NCI-H345 treated with DMSO at 0.1 percent for 48 hours (cell line): ENCODE measurements around the gene MED12L.
"Not testable (repeated sequence)": the region's sequence is repeated elsewhere in the genome, so short reads cannot be mapped to it uniquely, and the experiment has no call there.

Source experiments
- DNase-seq: peaks from one replicate; lab custom pipeline; 2025; ENCODE audit not compliant: unreplicated experiment; lab: John Stamatoyannopoulos, UW

The MED12L gene

GRCh38 chr3:151206201-151206600 lies 120.7 kb downstream of the MED12L start:
- DNase-seq, result no peak

DNA sequence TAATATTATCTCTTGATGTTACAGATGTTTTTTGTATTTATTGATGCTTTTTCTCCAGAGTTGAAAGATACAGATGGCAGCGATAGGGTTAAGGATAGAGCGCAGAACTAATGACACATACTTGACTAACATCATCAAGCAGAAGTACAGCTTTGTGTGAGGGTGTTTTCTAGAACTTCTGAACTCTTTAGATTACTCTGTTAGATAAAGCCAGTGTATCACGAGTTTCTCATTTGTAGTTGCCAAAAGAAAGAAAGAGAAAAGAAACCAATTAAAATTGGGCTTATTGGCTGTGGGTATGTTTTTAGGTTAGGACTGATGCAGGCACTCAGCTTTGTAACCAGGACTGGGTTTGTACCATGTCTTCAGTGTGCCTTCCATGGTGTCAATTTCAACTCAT lies 124.2 kb downstream of the MED12L start:
- no peak for DNase-seq

DNA sequence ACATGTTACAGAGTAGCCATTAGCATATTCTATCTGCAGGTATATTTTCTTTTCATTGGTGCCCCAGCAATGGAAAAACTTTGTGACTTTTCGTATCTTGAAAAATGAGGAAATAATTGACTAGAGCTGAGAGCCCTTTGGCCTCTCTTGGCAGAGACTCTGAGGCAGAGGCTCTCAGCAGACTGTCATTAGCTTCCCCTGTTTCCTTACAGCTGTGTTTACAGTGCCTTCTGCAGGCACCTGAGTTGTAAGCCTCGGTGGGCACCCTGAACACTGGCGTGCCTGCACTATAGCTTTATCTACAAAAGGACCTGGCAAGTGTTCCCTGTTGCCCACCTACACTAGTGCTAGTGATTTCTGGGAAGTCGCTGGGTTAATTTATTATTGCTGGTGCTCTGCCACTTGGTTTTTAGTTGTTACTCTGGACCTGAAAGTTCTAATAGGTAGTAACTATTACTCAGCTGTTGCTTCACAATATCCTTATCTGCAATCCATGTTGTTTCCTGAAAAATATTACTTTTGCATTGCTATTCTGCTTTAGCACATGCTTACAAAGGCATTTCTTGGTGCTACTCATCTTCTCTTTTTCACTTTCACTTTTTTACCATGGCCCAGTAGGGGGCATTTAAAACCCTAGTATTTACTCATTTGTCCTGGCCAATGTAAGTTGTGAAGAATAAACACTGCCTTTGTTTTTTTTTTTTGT lies 125.4 kb downstream of the MED12L start:
- no peak for DNase-seq

- no peak for DNase-seq
Measured at GRCh38 chr3:151213151-151213550, 127.7 kb downstream of the MED12L start.

DNA sequence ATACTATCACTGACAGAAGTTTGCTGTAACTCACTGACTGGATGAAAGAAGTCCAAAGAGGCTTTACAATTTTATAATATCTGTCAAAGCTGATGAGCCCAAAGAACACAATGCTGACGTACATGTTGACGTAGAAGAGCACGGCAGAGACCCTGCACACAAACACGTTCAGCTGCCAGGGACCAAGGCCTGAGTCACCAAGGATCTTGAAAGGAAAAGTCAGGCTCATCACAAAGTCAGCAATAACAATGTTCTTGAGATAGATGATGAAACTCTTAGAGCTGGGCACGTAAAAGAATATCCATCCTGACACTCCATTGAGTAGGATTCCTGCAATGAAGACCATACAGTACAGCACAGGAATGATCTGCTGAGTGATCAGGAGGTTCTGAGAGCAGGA lies 128.4 kb downstream of the MED12L start:
- no peak for DNase-seq

DNA sequence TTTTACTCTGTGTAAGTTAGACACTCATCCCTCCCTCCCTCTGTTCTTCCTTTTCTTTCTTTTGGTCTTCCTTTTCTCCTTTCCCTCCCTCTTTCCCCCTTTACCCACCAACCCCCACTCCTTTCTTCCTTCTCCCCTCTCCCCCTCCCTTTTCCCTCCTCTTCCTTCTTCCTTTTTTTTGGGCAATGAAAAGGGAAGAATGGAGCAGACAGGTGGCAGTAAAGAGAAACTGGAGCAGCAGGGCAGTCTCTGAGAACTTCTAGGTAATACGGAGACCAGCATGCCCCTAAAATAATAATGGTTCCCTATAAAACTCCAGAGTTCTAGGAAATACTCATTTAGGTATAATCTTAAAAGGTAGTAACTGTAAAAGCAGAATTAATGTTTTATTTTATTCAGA lies 129.0 kb downstream of the MED12L start:
- DNase-seq, result no peak

- DNase-seq, result no peak
Measured at GRCh38 chr3:151216641-151217607, 131.5 kb downstream of the MED12L start.

DNA sequence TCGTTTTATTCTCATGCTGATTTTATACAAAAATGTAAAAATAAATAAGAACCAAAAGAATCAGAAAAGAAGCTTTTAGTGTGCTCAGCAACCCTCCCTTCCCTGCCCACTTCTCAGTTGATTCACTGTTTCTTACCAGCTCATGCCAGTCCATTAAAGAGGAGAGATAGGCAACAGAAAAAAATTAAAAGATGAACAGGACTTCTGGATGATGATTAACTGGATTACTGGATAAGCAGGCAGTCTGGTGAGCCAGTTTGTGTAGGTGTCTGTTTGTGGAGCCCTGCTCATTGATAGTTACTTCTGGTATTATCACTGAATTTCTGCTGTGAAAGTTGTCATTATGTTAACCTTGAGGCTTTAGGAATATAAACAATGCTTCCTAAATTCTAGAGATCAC lies 132.7 kb downstream of the MED12L start:
- DNase-seq, result no peak

GRCh38 chr3:151219056-151219455 lies 133.6 kb downstream of the MED12L start:
- no peak for DNase-seq

- no peak for DNase-seq
Measured at GRCh38 chr3:151224268-151224866, 138.9 kb downstream of the MED12L start.

DNA sequence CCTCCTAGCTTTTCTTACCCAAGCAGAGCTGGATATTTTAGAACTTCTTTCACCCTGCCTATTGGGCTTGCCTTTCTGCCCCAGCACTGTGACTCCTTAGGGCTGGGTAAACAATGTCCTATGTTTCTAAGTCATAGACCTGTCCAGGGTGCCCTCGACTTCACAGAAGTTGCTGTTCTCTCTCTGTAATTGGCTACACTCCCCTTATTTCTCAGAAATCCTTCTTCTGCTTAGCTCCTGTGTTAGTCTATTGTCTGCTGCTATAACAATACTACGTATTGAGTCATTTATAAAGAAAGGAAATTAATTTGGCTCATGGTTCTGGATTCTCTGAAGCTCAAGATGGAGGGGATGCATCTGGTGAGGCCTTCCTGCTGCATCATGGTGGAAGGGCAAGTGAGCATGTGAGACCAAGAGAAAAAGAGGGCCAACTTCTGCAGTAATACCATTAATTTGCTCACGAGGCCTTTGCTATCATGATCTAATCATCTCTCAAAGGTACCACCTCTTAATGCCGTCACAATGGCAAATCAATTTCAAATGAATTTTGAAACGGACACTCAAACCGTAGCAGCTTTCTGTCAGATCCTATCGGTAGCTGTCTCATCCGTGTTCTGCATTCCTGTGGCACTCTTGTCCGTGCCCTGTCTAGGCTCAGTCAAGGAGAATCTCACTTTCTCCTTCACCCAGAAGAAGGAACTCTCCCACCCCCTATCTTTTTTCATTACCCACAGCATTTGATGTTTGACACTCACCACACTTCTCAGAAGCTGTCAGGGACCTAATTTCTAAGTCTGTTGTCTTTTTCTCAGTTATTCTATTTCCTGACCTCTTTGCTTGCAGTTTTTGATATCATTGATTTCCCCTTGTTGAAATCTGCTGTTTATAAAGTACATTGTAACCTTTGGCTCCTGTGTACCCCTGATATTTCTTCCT lies 139.8 kb downstream of the MED12L start:
- DNase-seq, result no peak

DNA sequence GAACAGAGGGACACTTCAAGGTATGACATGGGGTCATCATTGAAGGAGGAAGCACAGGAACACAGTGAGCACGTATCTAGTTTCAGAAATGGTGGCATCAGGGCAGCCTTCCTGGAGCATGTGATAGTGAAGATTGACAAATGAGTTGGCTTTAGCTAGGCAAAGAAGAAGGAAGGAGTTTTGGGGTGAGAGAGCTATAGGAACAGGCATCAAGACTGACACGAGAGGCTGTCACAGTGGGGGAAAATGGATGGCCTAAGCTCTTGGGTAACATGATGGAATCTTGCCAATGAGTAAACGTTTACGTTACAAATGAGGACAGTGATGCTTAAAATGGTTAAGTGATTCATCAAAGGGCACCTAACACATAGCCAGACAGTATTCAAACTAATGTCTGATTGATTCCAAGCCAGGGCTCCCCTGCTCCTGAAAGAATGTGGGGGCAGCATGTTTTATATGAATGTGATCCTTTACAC lies 140.7 kb downstream of the MED12L start:
- DNase-seq, result no peak

DNA sequence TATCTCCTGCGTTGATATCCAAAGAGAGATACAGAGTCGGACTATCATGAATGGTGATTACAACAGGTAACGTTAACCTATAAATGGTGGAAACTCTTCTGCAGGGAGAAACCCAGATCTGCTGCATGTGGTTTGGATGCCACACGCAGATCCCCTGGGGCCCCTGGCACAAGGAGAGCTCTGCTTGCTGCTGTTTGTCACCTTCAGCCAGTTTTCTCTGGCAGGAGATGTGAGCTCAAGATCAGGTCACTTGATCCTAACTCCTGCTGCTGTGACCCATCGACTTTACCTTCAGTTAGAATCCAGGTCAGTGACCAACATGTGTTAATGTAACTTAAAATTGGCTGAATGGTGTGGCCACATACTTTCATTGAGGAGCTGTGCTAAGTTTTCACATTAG lies 141.4 kb downstream of the MED12L start:
- DNase-seq, result no peak

GRCh38 chr3:151227266-151227806 lies 141.9 kb downstream of the MED12L start:
- no peak for DNase-seq

- no peak for DNase-seq
Measured at GRCh38 chr3:151227807-151228665, 142.6 kb downstream of the MED12L start.

DNA sequence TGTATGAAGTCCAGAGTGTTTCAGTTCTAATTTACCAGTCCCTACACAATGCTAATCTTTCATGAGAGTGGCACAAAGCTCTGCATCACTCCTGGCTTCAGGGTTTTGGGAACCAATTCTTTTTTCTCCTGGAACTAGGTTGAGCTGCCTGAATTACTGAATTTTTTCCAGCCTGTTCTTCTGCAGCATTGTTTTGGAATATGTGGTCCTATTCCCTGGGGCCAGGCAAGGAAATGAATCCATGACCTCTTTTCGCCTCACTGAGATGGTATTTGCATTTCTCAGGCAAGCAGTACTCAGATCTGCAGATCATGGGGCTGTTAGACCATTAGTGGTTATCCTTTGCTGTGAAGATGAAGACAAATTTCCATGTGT lies 143.2 kb downstream of the MED12L start:
- no peak for DNase-seq

DNA sequence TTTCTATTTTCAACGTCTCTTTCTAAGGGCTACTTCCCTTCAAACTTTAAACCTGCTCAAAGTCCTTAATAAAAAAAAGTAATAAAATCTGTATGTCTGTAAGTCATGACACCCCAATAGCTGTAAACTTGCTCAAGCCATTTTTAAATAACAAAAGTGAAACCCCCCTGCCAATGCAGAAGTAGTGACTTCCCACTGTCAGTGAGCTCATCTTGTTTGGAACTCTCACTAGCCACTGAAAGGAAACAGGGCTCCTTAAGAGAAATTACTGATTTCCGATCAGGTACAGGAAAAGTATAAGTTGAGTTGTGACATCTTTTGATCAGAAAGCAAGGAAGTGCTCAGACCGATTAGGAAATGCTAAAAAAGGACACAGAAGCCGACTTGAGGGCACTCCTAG lies 145.2 kb downstream of the MED12L start:
- no peak for DNase-seq

DNA sequence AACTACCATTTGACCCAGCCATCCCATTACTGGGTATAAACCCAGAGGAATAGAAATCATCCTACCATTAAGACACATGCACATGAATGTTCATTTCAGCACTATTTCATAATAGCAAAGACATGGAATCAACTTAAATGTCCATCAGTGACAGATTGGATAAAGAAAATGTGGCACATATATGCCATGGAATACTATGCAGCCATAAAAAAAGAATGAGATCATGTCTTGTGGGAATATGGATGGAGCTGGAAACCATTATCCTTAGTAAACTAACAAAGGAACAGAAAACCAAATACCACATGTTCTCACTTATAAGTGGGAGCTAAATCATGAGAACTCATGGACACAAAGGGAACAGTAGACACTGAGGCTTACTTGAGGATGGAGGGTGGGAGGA lies 146.9 kb downstream of the MED12L start:
- DNase-seq, result not testable (repeated sequence)

DNA sequence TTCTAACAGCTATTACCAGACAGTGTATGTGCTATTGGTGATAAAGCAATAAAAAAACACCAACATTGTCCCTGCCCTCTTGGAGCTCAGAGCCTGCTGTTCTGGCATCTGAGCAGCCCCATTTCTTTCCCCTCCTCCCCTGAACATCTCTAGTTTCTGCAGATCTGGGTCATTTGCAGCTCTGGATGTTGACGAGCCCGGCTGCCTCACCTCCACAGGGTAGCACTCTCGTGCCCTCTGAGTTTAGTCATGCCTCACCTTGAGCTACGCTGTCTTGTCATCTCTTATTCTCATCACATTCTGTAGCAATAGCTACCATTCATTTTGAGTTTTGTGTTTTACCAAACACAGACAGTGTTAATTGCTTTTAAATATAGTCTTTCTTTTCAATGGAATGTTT lies 147.5 kb downstream of the MED12L start:
- DNase-seq, result no peak
